Measurements from ENCODE around the gene EPG5.
"Not testable (repeated sequence)": the region's sequence is repeated elsewhere in the genome, so short reads cannot be mapped to it uniquely, and the experiment has no call there.

The EPG5 gene

DNA sequence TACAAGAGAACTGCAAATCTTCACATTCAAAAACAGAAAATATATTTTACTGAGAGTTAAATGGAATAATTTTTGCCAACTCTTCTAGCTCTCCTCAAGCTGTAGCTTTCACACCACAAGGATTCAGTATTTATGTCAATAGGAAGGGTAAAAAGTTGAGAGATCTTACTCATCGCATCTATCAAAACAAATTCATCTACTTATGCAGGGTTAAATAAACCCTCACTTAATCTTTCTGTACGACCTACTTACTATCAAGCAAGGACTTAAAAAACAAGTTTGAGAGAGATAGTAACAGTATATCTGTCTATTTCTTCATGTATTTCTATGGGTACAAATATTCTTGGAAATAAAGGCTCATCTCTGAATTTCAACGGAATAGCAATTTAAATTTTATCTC is 106.2 kb downstream of the EPG5 start:
- DNase-seq = no peak

DNA sequence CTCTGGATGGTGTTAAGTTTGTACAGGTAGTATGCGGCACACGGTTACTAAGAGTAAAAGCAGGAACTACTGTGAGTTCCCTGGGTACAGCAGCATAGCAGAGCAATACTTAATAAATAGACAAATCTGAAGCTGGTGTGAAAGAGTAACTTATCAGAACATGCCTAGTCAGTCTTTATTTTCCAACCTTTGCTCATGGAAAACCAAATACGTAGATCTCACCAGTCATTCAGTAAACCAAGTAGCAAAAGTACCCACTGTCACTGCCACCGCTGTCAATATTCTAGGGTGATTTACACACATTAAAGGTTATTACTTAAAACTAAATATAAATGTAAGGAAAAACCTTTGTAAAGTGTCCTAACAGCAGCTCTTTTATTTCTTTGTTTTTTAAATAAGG is 106.6 kb downstream of the EPG5 start:
- no peak for DNase-seq

DNA sequence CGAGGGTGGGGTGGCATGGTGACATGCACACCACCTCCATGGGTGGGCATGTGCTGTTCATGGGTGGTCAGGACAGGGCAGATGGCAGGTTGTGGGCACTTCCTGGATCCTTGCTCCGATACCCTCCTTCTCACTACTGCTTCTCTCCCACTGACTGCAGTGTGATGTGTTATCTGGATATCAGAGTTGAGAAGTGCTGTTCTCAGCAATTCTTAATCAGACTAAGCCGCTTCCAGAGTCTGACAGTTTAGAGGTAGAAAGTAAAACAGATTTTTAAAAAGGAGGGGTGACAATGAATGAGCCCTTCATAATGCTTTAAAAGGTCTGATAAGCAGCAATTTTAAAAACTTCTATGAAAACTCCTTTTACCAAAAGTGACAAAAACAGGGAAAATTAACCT is 107.8 kb downstream of the EPG5 start:
- no peak for DNase-seq

DNA sequence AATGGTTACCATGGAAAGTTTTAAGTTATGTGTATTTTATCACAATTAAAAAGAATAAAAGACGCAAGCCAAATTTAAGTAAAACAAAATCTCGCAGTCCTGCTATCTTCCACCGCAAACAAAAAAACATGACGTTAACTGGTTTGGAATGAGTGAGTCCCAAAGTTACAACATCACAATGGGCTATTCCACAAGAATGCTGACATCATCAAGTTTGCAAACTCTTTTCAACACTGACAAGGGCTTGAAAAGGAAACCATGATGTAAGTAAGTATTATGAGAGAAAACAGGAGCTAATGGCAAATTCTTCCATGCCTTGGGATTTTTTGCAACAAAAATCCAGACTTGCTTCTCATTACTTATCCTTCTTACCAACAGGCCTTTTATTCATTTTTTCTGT is 110.6 kb downstream of the EPG5 start:
- no peak for DNase-seq

DNA sequence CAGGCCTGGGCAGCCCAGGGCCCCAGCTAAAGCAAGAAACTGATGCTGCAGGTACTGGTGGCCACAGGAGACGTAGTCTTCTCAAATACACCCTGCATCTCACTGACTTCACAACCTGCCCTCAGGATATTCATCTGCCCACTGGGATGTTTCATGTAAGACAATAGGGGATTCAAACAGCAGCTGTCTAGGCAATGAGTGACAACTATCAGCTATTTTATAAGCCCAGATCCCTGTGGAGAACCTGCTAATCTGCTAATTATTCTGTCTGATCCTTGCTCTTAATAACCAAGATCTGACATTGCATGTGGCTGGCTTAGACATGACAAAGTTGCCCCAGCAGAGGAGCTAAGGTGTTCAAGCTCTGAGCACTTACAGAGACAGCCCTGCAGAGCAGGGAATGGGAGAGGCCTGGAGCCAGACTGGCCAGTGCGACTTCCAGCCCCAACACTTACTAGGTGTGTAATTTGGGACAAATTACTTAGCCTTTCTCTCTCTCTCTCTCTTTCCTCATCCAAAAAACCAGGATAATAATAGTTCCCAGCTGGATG is 113.0 kb downstream of the EPG5 start:
- DNase-seq = no peak

DNA sequence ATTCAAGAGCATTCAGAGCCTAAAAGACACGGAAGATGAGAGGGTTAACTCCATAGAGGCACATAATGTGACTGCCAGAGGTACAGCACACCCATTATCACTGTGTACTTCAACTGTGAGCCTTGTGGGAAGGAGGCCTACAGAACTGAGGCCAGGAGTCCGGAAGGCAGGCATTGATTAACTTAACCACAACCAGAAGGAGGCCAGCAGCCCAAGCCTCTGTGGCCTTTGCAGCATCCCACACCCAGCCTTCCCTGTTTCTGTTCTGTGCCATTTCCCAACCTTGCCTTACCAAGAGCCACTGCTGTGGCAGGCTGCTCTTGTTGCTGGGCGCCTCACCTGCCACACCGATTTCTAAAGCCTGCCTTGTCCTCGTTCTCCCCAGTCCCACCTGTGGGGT is 114.5 kb downstream of the EPG5 start:
- no peak for DNase-seq

DNA sequence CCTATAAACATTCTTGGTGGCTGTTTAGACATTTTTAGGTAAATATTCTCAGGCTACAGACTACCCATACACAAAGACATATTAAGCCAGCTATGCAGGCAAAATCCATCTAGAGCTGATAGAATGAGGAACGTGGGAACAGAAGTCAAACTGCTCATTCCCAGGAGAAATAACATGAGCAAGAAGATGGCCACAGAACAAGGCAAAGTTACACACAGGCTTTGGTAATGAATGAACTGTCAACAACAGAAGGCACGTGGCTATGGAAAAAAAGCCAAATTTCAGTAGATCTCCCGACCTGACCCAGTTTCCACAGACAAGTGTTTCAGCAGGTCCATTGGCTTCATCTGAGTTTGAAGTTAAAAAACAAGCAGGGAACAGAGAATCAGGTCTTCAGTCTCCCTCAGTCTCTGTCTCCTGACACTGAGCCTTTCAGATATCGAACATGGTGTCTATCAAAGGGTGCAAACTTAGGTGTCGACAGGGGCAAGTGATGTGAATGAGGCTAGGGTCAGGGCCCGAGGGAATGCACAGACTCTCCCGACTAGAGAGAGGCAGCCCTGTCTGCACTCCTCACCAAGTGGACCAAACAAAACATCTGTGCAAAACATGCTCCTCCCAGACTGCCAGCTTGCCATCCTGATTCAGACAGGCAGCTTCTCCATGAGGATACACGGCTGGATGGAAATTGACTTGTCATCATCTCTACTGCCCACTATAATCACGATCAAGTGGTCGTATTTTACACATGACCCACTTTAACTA is 115.8 kb downstream of the EPG5 start:
- DNase-seq = no peak

DNA sequence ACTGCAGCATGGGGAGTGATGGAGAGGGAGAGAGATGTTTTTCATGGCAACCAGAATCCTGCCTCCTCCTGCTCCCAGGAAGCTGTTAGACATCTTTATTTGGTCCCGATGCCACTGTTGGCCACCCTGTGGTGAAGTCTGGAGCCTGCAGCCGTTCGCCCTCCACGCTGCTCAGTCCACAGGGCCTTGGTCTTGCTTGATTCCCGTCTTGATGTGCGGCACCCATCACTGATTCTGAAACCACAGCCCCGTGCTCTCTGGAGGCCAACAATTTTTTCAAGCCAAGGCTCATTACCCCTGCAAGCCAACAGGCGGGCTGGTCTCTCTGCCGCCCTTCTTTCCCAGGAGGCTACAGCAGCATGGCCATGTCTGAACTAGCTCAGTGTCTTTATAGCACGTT is 117.1 kb downstream of the EPG5 start:
- no peak for DNase-seq

DNA sequence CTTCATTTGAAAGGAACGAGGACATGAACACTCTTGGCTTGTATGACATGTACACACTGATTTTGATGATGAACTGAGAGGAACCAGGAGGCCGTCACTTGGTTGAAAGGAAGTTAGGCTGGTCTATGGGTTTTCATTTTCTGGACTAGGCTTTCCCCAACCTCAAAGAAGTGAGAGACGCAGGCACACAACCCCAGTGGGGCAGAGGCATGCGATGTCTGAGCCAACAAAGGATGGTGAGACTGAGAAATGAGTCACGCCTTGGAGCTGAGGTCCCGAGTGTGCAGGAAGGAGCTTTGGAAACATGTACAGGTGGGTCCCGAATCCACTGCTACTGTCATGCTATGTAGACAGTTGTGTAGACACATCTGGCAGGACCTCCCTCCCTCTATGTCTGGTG is 117.6 kb downstream of the EPG5 start:
- DNase-seq = no peak

DNA sequence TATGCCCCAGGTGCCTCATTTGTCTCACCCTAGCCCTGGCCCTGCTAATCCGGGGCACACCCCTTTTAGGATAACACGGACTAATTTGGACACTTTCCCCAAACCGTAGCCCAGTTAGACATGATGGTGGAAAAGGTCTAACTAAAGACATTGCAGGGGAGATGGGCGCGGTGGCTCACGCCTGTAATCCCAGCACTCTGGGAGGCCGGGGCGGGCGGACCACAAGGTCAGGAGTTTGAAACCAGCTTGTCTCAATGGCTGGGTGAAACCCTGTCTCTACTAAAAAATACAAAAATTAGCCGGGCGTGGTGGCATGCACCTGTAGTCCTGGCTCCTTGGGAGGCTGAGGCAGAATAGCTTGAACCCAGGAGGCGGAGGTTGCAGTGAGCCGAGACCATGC is 118.5 kb downstream of the EPG5 start:
- DNase-seq = not testable (repeated sequence)

DNA sequence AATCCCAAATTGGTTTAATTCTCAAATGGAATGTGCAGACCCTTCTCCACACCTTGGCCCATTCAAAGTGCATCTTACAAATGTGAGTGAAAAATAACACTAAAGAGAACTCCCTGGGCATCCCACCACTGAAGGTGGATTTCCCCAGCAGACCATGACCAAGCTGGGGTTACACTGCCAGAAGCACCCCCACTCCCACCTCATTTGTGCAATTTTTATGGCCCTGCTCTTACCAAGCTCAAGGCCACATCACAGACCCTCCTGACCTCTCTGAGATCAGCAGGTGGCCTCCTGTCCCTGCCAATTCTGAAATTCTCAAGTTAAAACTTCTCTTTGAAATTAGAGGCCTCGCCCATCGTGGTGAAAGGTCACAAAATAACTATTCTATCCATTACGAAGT is 120.0 kb downstream of the EPG5 start:
- DNase-seq = no peak

DNA sequence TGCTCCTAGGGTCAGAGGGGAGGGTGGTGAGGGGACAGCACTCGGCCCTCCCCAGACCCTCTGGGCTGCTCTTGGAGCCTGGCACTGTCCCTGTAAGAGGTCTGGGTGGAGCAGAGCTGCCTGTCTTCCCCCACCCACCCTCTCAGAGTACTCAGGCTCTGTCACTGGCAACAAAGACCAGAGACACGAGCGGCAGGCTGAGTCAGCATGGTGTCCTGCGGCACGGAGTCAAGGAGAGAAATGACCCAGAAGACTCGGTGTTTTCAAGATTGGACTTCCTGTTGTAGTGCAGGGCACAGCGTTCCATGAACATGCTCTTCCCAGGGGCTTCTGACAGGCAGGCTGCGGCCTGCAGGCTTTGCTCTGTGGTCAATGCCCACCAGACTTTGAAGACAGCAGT is 121.7 kb downstream of the EPG5 start:
- no peak for DNase-seq

DNA sequence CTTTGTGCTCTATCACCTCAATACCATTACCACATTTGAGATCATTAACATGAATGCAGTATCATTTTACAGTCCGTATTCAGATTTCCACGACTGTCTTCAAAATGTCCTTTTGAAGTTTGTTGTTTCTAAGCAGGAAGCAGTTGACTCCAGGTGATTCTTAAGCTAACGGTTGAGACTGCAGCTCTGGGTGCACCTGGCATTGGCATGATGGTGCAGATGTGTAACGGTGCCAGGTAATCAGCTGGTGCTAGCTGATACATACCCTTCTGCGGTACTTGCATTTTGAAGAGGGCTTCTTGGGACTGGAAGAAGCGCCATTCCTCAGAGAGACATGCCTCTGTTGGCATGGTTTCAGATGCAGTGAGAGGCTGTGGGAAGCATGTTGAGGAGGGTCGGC is 122.2 kb downstream of the EPG5 start:
- no peak for DNase-seq

DNA sequence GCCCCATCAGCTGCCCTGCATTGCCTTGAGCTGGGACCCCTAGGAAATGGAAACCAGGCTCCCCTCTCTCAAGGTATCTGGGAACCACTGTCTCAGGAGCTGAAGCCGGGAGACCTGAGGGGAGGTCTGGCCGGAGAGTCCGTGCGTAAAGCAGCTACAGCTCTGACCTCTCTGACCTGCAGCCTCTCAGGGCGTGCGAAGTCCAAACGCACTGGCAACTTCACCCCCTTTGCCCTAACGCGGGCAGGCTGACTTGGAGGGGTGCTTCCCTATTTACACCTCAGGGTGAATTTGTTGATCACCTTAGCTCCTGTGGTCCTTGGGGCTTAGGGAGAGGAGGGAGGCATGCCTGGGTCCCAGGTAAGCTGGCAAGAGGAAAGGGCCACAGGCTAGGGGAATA is 124.1 kb downstream of the EPG5 start:
- DNase-seq = no peak

DNA sequence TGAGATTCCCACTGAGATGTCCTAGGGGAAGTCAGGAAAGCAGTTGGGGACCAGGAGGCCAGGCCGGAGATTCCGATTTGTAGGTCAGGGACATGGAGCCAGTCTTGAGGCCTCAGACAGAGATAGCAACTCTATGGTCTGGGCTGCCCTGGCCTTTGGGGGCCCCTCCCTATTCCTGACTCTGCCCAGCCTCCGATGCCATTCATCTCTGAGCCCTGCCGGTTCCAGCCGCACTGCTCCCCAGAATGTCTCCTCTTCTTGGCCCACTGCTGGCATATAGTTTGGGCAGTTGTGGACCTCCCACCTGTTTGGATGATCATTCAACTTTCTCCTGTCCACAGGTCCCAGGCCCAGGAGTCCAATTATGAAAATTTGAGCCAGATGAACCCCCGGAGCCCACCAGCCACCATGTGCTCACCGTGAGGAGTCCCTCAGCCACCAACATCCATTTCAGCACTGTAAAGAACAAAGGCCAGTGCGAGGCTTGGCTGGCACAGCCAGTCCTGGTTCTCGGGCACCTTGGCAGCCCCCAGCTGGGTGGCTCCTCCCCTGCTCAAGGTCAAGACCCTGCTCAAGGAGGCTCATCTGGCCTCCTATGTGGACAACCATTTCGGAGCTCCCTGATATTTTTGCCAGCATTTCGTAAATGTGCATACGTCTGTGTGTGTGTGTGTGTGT is 125.2 kb downstream of the EPG5 start:
- no peak for DNase-seq

DNA sequence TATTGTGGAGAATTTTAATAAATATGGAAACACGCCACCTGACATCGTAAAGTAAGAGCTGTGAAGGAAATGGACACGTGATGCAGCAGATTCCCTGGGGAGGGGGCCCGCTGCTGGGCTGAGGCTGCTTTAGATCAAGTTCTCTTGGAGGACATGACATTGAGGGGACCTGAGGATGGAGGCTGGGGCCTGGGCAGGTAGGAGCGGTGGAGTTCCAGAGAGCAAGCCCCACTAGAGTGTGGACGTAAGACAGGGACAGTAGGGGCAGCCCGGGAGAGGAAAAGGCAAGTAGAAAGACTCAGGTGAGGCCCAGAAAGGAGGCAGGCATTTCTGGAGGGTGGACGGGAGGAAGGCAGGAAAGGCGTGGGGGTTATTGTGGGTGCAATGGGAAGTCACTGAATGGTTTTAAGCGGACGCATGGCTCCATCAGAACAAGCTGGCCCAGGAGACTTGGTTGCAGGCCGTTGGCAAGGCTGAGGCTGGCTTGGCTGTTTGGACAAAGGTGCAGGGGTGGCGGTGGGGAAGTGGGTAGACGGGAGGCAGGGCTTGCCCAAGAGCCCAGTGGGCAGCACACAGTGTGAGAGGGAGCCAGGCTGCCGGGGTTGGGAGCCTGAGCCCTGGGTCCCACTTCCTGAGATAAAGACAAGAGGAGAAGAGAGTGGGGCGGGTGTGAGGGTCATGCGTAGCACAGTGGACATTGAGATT is 125.9 kb downstream of the EPG5 start:
- DNase-seq = no peak

DNA sequence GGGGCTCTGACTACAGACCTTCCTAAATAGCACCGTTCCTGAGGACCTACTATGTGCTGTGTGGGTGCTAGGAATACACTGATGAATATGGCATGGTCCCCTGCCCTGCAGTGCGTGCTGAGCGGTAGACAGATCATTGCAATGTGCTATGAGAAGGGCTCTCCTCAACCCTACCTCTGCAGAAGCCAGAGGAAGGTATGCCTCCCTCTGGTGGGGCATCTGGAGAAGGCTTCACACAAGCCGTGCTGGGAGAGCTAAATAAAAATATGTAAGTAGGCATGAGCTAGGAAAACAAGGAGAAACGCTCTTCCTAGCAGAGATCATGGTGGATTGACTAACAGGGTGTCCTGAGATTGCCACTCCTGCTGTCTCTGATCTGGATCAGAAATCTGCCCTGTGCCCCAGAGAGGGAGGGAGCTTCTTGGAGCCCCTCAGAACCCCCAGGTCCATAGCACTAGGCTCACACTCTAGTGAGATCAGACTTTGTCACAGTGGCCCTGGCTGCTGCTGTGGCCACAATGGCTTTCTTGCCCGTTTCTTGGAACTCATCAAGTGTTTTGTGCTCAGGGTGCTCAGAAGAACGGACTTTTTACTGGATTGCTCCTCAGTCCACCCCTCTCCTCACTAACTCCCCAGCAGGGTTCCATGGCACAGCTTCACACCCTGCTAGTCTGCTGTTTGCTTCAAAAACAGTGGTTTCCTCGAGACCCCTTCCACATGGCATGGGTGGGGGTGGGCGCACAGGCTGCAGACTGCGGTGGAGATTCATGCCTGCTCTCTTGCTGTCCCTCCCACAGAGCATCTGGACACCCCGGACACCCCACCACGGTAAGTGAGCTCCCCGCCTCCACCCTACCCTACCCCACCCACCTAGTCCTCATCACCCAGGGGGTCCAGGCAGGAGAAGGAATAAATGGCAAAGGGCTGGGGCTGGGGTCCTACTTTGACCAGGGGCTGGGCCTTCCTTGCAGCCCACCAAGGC is 127.4 kb downstream of the EPG5 start:
- DNase-seq = no peak

DNA sequence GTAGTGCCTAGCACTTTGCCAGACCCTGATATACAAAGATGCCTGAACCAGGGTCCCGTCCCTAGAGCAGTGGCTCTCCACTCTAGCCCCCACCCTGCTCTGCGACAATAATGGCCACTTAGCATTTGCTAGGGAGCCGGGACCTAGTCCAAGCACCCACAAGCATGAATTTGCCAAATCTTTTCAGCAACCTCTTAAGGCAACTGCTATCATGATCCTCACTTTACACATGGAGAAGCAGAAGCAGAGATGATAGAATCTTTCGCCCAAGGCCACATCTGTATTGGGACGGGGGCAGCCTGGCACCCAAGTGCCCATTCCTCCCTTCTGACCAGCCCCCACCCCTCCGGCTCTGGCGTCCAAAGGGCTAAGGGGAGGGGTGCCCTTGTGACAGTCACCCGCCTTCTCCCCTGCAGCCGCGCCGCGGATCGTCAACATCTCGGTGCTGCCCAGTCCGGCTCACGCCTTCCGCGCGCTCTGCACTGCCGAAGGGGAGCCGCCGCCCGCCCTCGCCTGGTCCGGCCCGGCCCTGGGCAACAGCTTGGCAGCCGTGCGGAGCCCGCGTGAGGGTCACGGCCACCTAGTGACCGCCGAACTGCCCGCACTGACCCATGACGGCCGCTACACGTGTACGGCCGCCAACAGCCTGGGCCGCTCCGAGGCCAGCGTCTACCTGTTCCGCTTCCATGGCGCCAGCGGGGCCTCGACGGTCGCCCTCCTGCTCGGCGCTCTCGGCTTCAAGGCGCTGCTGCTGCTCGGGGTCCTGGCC is 128.6 kb downstream of the EPG5 start:
- DNase-seq = no peak

DNA sequence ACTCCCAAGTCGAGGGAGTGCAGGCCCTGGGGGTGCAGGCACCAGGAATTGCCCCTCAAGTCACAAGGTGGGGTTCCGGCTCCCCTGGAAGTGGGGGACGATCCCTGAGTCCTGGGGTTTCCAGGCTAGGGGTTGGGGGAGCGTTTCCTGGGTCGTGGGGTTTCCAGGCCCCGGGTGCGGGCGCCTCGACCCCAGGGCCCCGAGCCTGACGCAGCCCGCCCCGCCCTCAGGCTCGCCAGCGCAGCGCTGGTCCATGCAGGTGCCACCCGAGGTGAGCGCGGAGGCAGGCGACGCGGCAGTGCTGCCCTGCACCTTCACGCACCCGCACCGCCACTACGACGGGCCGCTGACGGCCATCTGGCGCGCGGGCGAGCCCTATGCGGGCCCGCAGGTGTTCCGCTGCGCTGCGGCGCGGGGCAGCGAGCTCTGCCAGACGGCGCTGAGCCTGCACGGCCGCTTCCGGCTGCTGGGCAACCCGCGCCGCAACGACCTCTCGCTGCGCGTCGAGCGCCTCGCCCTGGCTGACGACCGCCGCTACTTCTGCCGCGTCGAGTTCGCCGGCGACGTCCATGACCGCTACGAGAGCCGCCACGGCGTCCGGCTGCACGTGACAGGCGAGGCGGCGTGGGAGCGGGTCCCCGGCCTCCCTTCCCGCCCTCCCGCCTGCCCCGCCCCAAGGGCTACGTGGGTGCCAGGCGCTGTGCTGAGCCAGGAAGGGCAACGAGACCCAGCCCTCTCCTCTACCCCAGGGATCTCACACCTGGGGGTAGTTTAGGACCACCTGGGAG is 129.7 kb downstream of the EPG5 start:
- DNase-seq = peak; percentile 2

DNA sequence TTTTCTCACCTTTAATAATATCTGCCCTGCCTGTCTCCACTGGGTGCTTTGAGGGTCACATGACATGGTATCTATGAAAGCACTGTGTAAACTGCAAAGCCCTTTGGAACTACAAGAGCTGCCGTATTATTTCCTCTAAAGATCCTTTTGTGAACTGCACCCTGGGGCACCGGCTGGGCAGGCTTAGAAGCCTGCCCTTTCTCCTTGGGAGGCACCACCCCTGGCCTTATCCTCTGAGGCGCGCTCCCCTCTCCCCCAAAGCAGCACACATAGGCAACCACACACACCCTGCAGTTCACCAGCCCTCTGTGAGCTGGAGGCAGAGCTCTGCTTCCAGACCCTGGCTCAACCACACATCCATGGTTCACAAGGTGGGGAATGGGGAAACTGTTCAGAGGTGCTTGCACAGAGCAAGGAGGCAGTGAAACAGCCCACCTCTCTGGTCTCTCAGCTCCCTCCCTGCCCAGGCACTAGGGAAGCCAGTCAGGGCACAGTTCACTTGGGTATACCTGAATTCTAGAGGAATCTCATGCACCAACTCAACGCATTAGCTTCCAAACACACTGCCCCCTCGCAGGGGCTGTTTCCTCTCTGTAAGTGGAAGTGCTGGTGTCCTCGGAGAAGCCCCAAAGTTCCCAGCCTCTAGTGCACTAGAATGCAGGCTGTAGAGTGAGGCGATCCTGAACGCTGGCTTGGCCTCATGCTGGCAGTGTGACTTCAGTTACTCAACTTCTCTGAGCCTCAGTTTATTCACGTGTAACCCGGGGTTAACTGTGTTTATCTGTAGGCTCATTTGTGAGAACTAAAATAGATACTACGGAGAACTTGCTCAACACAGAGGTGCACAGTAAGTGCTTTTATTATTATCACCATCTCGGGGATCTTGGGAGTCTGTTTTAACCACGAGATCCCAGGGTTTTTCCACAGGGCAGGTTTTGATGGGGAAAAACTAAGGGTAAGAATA is 130.6 kb downstream of the EPG5 start:
- DNase-seq = no peak

All from effector CD8-positive, alpha-beta T cell (primary cell).